Measurements from ENCODE around the gene CDK5. TPM values are rescaled to one million over a fixed set of nuclear protein-coding genes. Genes with fewer than 3 reads are reported as not detected.
A peak's percentile ranks its signal among the peaks of the same experiment; 100 is the strongest.

Gene CDK5
- total and polyA plus RNA-seq, 9 of the 15 experiments (the other 6 are each of a cell fraction or from before 2014, with no cell fraction given): 3.2 to 38.0 (median 27.5) TPM

GRCh38 chr7:151085691-151086620 is 28.3 kb upstream of the CDK5 start, which contains the start of gene AGAP3 (continued):
- peak in 1 of 2 experiments; percentile 13 for TF ChIP-seq AFF1 (IDR thresholded peaks at IDR 0.05; ENCODE audit: low read depth in 1 of 2, partially characterized antibody in 2 of 2)
- TF ChIP-seq KLF16 (IDR thresholded peaks at IDR 0.05): no peak
- 0 out of 2 replicates have a peak, but pooled peaks have one; percentile 14 for TF ChIP-seq ZNF232 (CRISPR knock-in tag; IDR thresholded peaks at IDR 0.05)
- TF ChIP-seq ATF4 (CRISPR knock-in tag; IDR thresholded peaks at IDR 0.05): 0 out of 2 replicates have a peak, but pooled peaks have one; percentile 13
- peak; percentile 47; the same call in 1 of the 2 replicates for TF ChIP-seq ZNF165 (CRISPR knock-in tag; IDR thresholded peaks at IDR 0.05; ENCODE audit: borderline replicate concordance)
- peak; percentile 66; the same call in 1 of the 2 replicates for TF ChIP-seq POLR2AphosphoS2 (IDR thresholded peaks at IDR 0.05; ENCODE audit: low read length)
- TF ChIP-seq ZNF3 (CRISPR knock-in tag; IDR thresholded peaks at IDR 0.05): no peak
- TF ChIP-seq SFPQ (IDR thresholded peaks at IDR 0.05; ENCODE audit: low read depth, low read length): no peak
- TF ChIP-seq RNF219 (CRISPR knock-in tag; IDR thresholded peaks at IDR 0.05): 0 out of 2 replicates have a peak, but pooled peaks have one; percentile 53
- TF ChIP-seq POLR2A (conservative IDR thresholded peaks at IDR 0.05): peak; percentile 97
- peak; percentile 90 for TF ChIP-seq PHB (CRISPR knock-in tag; IDR thresholded peaks at IDR 0.05)
- TF ChIP-seq MEF2D (tag; conservative IDR thresholded peaks at IDR 0.05; ENCODE audit: low read depth): no peak
- 0 out of 2 replicates have a peak, but pooled peaks have one; percentile 10 for TF ChIP-seq CBFB (CRISPR knock-in tag; IDR thresholded peaks at IDR 0.05)
- TF ChIP-seq HDGF (IDR thresholded peaks at IDR 0.05): peak; percentile 95; the same call in 1 of the 2 replicates
- TF ChIP-seq STAG1 (CRISPR knock-in tag; IDR thresholded peaks at IDR 0.05; ENCODE audit: borderline replicate concordance): no peak
- peak in 1 of 2 experiments; percentile 51; a peak in 1 of 4 replicates for TF ChIP-seq MLLT1 (IDR thresholded peaks at IDR 0.05)

Data from K562 (cell line).